H9 (cell line): ENCODE results near the gene FAM136A. TPM values are rescaled to one million over a fixed set of nuclear protein-coding genes. Genes with fewer than 3 reads are reported as not detected.

Experiments
- DNase-seq: peaks from one replicate; pipeline ENCODE4 v3.0.0-alpha.2; 2017
- H2AFZ ChIP-seq: one replicate; pipeline ENCODE4 v1.6.1; 2013; ENCODE audit warnings: mild to moderate bottlenecking, low read length, control low read depth, moderate library complexity
- H2AK5ac ChIP-seq: 2 replicates; pipeline ENCODE4 v1.6.1; 2013; ENCODE audit warnings: low read length, control low read depth, mixed read lengths; ENCODE audit not compliant: insufficient read length
- H2BK120ac ChIP-seq: one replicate; pipeline ENCODE4 v1.6.1; 2013; ENCODE audit warnings: low read depth, mild to moderate bottlenecking, low read length, control low read depth, inconsistent platforms; ENCODE audit not compliant: poor library complexity, severe bottlenecking
- H2BK12ac ChIP-seq: 2 replicates; pipeline ENCODE4 v1.6.1; 2013; ENCODE audit warnings: low read length, control low read depth, mixed read lengths, low read depth; ENCODE audit not compliant: insufficient read length
- H2BK15ac ChIP-seq: 2 replicates; pipeline ENCODE4 v1.6.1; 2013; ENCODE audit warnings: low read depth, low read length, control low read depth
- H2BK20ac ChIP-seq: one replicate; pipeline ENCODE4 v1.6.1; 2013; ENCODE audit warnings: low read depth, mild to moderate bottlenecking, low read length, control low read depth, inconsistent platforms; ENCODE audit not compliant: poor library complexity, severe bottlenecking
- H2BK5ac ChIP-seq: 2 replicates; pipeline ENCODE4 v1.6.1; 2013; ENCODE audit warnings: low read length, control low read depth, mixed read lengths; ENCODE audit not compliant: insufficient read length
- H3K14ac ChIP-seq: 2 replicates; pipeline ENCODE4 v1.6.1; 2013; ENCODE audit warnings: low read length, control low read depth; ENCODE audit not compliant: insufficient read depth
- H3K18ac ChIP-seq: 2 replicates; pipeline ENCODE4 v1.6.1; 2013; ENCODE audit warnings: low read depth, mild to moderate bottlenecking, mixed read lengths, low read length, control low read depth; ENCODE audit not compliant: insufficient read length
- H3K23ac ChIP-seq: 2 replicates; pipeline ENCODE4 v1.6.1; 2013; ENCODE audit warnings: low read length, control low read depth, mixed read lengths, low read depth; ENCODE audit not compliant: insufficient read length
- H3K23me2 ChIP-seq: 2 replicates; pipeline ENCODE4 v1.6.1; 2013; ENCODE audit warnings: low read depth, mild to moderate bottlenecking, mixed read lengths, low read length, control low read depth; ENCODE audit not compliant: insufficient read length, poor library complexity, severe bottlenecking
- H3K27ac ChIP-seq: 2 replicates; pipeline ENCODE4 v1.5.1; 2013; ENCODE audit warnings: low read length, control low read depth, mixed read lengths, low read depth; ENCODE audit not compliant: insufficient read length
- H3K27me3 ChIP-seq: 2 replicates; pipeline ENCODE4 v1.6.1; 2013; ENCODE audit warnings: low read length, control low read depth, inconsistent platforms; ENCODE audit not compliant: insufficient read depth
- H3K4ac ChIP-seq: 2 replicates; pipeline ENCODE4 v1.6.1; 2013; ENCODE audit warnings: low read depth, mild to moderate bottlenecking, control low read depth, inconsistent platforms, low read length, moderate library complexity
- H3K4me1 ChIP-seq: 2 replicates; pipeline ENCODE4 v1.6.1; 2013; ENCODE audit warnings: low read length, control low read depth, inconsistent platforms; ENCODE audit not compliant: insufficient read depth
- H3K4me2 ChIP-seq: 2 replicates; pipeline ENCODE4 v1.6.1; 2013; ENCODE audit warnings: low read length, control low read depth, mixed read lengths; ENCODE audit not compliant: insufficient read length, insufficient read depth
- H3K56ac ChIP-seq: 2 replicates; pipeline ENCODE4 v1.6.1; 2013; ENCODE audit warnings: low read depth, mild to moderate bottlenecking, mixed read lengths, low read length, control low read depth; ENCODE audit not compliant: insufficient read length
- H3K79me1 ChIP-seq: 2 replicates; pipeline ENCODE4 v1.6.1; 2013; ENCODE audit warnings: low read depth, mild to moderate bottlenecking, moderate library complexity, low read length, control low read depth, inconsistent platforms; ENCODE audit not compliant: insufficient read depth, poor library complexity, severe bottlenecking
- H3K79me2 ChIP-seq: 2 replicates; pipeline ENCODE4 v1.6.1; 2013; ENCODE audit warnings: low read length, control low read depth, inconsistent platforms; ENCODE audit not compliant: insufficient read depth
- H3K9ac ChIP-seq: 2 replicates; pipeline ENCODE4 v1.6.1; 2013; ENCODE audit warnings: low read length, control low read depth, mixed read lengths; ENCODE audit not compliant: insufficient read length; ENCODE audit errors: extremely low read depth
- H3K9me3 ChIP-seq: one replicate; pipeline ENCODE4 v1.6.1; 2013; ENCODE audit warnings: low read depth, low read length, inconsistent platforms; ENCODE audit not compliant: control insufficient read depth
- H3T11ph ChIP-seq: one replicate; pipeline ENCODE4 v1.6.1; 2013; ENCODE audit warnings: mild to moderate bottlenecking, low read length, control low read depth, inconsistent platforms
- H4K20me1 ChIP-seq: one replicate; pipeline ENCODE4 v1.6.1; 2013; ENCODE audit not compliant: control insufficient read depth, insufficient read length, insufficient read depth
- H4K5ac ChIP-seq: 2 replicates; pipeline ENCODE4 v1.6.1; 2013; ENCODE audit warnings: low read depth, mild to moderate bottlenecking, mixed read lengths, low read length, control low read depth; ENCODE audit not compliant: insufficient read length
- H4K8ac ChIP-seq: replicated peaks from 2 replicates; pipeline ENCODE4 v1.6.1; 2013; ENCODE audit warnings: low read length, control low read depth, mixed read lengths, low read depth; ENCODE audit not compliant: insufficient read length
- H4K91ac ChIP-seq: 2 replicates; pipeline ENCODE4 v1.6.1; 2013; ENCODE audit warnings: low read depth, mild to moderate bottlenecking, moderate library complexity, mixed read lengths, low read length, control low read depth; ENCODE audit not compliant: insufficient read length
- H3K27ac Mint-ChIP-seq, 3 experiments: 2 replicates in 2 of 3; 3 replicates in 1 of 3; pipeline ENCODE4 v1.8.0; 2020 to 2021; ENCODE audit warnings: mixed read lengths in 3 of 3, mild to moderate bottlenecking in 1 of 3, moderate library complexity in 1 of 3
- H3K27me3 Mint-ChIP-seq: 2 replicates; pipeline ENCODE4 v1.8.0; 2021; ENCODE audit warnings: low read depth, mild to moderate bottlenecking, moderate library complexity, mixed read lengths
- H3K36me3 Mint-ChIP-seq, 3 experiments: 2 replicates in 2 of 3; 3 replicates in 1 of 3; pipeline ENCODE4 v1.8.0; 2020 to 2021; ENCODE audit warnings: low read depth in 3 of 3, mixed read lengths in 3 of 3; ENCODE audit not compliant: insufficient read depth in 1 of 3
- H3K4me1 Mint-ChIP-seq, 2 experiments: 2 replicates each; pipeline ENCODE4 v1.8.0; 2020; ENCODE audit warnings: mixed read lengths in 2 of 2
- H3K4me3 Mint-ChIP-seq, 2 experiments: 2 replicates in 1 of 2; 3 replicates in 1 of 2; pipeline ENCODE4 v1.8.0; 2020 to 2021; ENCODE audit warnings: mild to moderate bottlenecking in 2 of 2, mixed read lengths in 2 of 2, moderate library complexity in 1 of 2
- H3K9me3 Mint-ChIP-seq, 2 experiments: 2 replicates in 1 of 2; 3 replicates in 1 of 2; pipeline ENCODE4 v1.8.0; 2020; ENCODE audit warnings: mild to moderate bottlenecking in 2 of 2, mixed read lengths in 2 of 2, moderate library complexity in 1 of 2
- CTCF ChIP-seq: fragments of 200-600 bp; sonication (generic); conservative IDR thresholded peaks from 3 replicates; pipeline ENCODE4 v1.8.0; 2021; ENCODE audit warnings: antibody characterized with exemption, mild to moderate bottlenecking
- WGBS: extraction: QIAGEN DNeasy Blood & Tissue Kit; methylation state at CpG from one replicate; pipeline ENCODE4 v1.1.7; 2013; ENCODE audit warnings: missing lambda C conversion rate, low lambda C conversion rate, mixed read lengths; ENCODE audit not compliant: insufficient read length; ENCODE audit errors: extremely low coverage; 5-methylcytosine and 5-hydroxymethylcytosine counted together
- total RNA-seq: library from RNA; stranded (reverse); gene quantifications from 2 replicates; pipeline ENCODE4 v1.2.1, GENCODE V29; 2021

Gene FAM136A
- total RNA-seq, 1 experiment from 2014 or later = 118 TPM

DNA sequence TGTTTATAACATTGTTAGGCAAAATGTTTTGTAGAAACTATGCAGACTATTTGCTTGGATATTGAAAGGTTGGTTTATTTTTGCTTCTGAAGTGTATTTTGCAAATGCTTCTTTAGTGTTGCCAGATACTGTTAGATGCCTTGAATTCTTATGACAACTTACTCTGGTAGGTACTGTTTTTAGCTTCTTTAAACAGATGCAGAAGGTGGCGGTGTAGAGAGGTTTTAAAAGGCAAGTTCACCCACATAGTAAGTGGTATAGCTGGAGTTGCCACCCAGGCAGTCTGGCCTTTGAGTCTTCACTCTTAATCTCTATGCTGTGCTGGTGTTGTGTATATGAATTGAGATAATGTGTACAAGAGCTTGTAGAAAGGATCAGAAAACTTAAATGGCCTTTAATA, 40.4 kb downstream of the FAM136A start:
- H2BK5ac ChIP-seq = no peak overlapping the region
- H3K36me3 Mint-ChIP-seq = peaks cover 38 to 60% (median 56%) of the 10 kb centered on the region in 3 experiments
- no peak overlapping the region for H3K9ac ChIP-seq
- H3K14ac ChIP-seq = no peak overlapping the region
- no peak overlapping the region for H4K91ac ChIP-seq
- H3K27ac Mint-ChIP-seq = no peak overlapping the region
- no peak for TF ChIP-seq CTCF
- H3K27ac ChIP-seq = no peak overlapping the region
- no peaks in the 10 kb centered on the region for H3K79me2 ChIP-seq
- no peaks in the 10 kb centered on the region for H3K4me1 ChIP-seq
- peaks cover 8% of the 10 kb centered on the region for H3K23me2 ChIP-seq
- no peak for DNase-seq
- H2BK12ac ChIP-seq = no peak overlapping the region
- H3K27me3 Mint-ChIP-seq = no peaks in the 10 kb centered on the region
- H4K20me1 ChIP-seq = no peaks in the 10 kb centered on the region
- H2AK5ac ChIP-seq = no peak overlapping the region
- no peak overlapping the region for H3K23ac ChIP-seq
- H3K56ac ChIP-seq = no peak overlapping the region
- no peak overlapping the region for H4K5ac ChIP-seq
- H4K8ac ChIP-seq = no peak overlapping the region
- no CpG with 5 or more reads among the region's 1 CpG for WGBS
- no peak overlapping the region for H3K18ac ChIP-seq
- no peak overlapping the region for H3K4me3 Mint-ChIP-seq
- H2BK15ac ChIP-seq = no peak overlapping the region
- H3K9me3 Mint-ChIP-seq = peaks cover 5 to 7% of the 10 kb centered on the region in 2 experiments; a peak in 3 of 5 replicates
- no peak overlapping the region for H3K4ac ChIP-seq
- H3K79me1 ChIP-seq = no peaks in the 10 kb centered on the region
- H2AFZ ChIP-seq = no peak overlapping the region
- H3K9me3 ChIP-seq = no peaks in the 10 kb centered on the region
- H2BK20ac ChIP-seq = no peak overlapping the region
- no peak overlapping the region for H3T11ph ChIP-seq
- H3K27me3 ChIP-seq = no peaks in the 10 kb centered on the region
- H3K4me1 Mint-ChIP-seq = peaks cover 12 to 14% of the 10 kb centered on the region in 2 experiments
- no peak overlapping the region for H3K4me2 ChIP-seq
- H2BK120ac ChIP-seq = no peak overlapping the region
